Measurements from ENCODE around the gene CBX1.

DNA sequence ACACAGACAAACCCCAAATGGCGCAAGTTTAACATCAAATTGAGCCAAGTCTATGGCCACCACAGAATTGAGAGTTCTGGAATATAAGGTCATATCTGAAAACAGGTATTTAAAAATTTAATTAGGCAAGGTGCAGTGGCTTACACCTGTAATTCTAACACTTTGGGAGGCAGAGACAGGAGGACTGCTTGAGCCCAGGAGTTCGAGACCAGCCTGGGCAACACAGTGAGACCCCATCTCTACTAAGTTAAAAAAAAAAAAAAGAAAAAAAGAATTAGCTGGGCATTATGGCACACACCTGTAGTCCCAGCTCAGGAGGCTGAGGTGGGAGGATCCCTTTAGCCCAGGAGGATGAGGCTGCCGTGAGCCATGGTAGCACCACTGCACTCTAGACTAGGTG is 34.0 kb downstream of the CBX1 start:
- no peak for TF ChIP-seq CTCF (IDR thresholded peaks at IDR 0.05)
- no peak for TF ChIP-seq ZFX (IDR thresholded peaks at IDR 0.05; ENCODE audit: borderline replicate concordance)
